HepG2 (cell line): Measurements from ENCODE around the gene COPS3. TPM values are rescaled to one million over a fixed set of nuclear protein-coding genes. Genes with fewer than 3 reads are reported as not detected.

ENCODE experiments used
- FOXP1 ChIP-seq, 2 experiments: fragments of 450-650 bp in 1 of 2; IDR thresholded peaks; 2 replicates each; pipeline ENCODE4 v1.6.1; 2017 to 2018; ENCODE audit warnings: antibody characterized with exemption in 1 of 2
- GMEB1 ChIP-seq: sonication (generic); formaldehyde crosslinking; IDR thresholded peaks from 2 replicates; pipeline ENCODE4 v1.5.1; 2020; ENCODE audit warnings: missing genetic modification reagents, mild to moderate bottlenecking, borderline replicate concordance
- MLX ChIP-seq: IDR thresholded peaks from 2 replicates; pipeline ENCODE4 v1.6.1; 2016
- MXD3 ChIP-seq: IDR thresholded peaks from 2 replicates; pipeline ENCODE4 v1.6.1; 2016; ENCODE audit warnings: mild to moderate bottlenecking, missing biosample characterization, missing genetic modification reagents
- ONECUT2 ChIP-seq: sonication (generic); formaldehyde crosslinking; IDR thresholded peaks from 2 replicates; pipeline ENCODE4 v1.4.0; 2020; ENCODE audit warnings: missing genetic modification reagents
- PITX1 ChIP-seq: sonication (generic); formaldehyde crosslinking; IDR thresholded peaks from 2 replicates; pipeline ENCODE4 v1.5.1; 2020; ENCODE audit warnings: mild to moderate bottlenecking, missing genetic modification reagents
- SOX5 ChIP-seq: IDR thresholded peaks from 2 replicates; pipeline ENCODE4 v1.6.1; 2016; ENCODE audit warnings: borderline replicate concordance
- SP140L ChIP-seq: sonication (generic); formaldehyde crosslinking; IDR thresholded peaks from 2 replicates; pipeline ENCODE4 v1.4.0; 2020; ENCODE audit warnings: missing genetic modification reagents, borderline replicate concordance
- STAT5B ChIP-seq: sonication (generic); formaldehyde crosslinking; IDR thresholded peaks from 2 replicates; pipeline ENCODE4 v1.4.0; 2020; ENCODE audit warnings: missing genetic modification reagents
- ZBTB10 ChIP-seq: sonication (generic); formaldehyde crosslinking; IDR thresholded peaks from 2 replicates; pipeline ENCODE4 v1.4.0; 2020; ENCODE audit warnings: missing genetic modification reagents, borderline replicate concordance
- ZFP41 ChIP-seq: sonication (generic); formaldehyde crosslinking; IDR thresholded peaks from 2 replicates; pipeline ENCODE4 v1.4.0; 2020; ENCODE audit warnings: mild to moderate bottlenecking, missing genetic modification reagents, borderline replicate concordance
- ZNF292 ChIP-seq: sonication (generic); formaldehyde crosslinking; IDR thresholded peaks from 2 replicates; pipeline ENCODE4 v1.8.1; 2022; ENCODE audit warnings: mild to moderate bottlenecking, low read depth, missing genetic modification reagents, borderline replicate concordance
- ZNF512 ChIP-seq: sonication (generic); formaldehyde crosslinking; IDR thresholded peaks from 2 replicates; pipeline ENCODE4 v1.4.0; 2020; ENCODE audit warnings: mild to moderate bottlenecking, missing genetic modification reagents
- ZNF709 ChIP-seq: sonication (generic); formaldehyde crosslinking; IDR thresholded peaks from 2 replicates; pipeline ENCODE4 v1.5.0; 2020; ENCODE audit warnings: mild to moderate bottlenecking, missing genetic modification reagents
- ZXDC ChIP-seq: sonication (generic); formaldehyde crosslinking; IDR thresholded peaks from 2 replicates; pipeline ENCODE4 v1.5.0; 2020; ENCODE audit warnings: mild to moderate bottlenecking, missing genetic modification reagents
- polyA plus RNA-seq, 8 experiments: library from polyadenylated mRNA; depleted of rRNA in 3 of 8; stranded (reverse) in 7 of 8; unstranded in 1 of 8; fragments of >200 nt; fragmentation: Illumina TruSeq in 4 of 8; extraction: Trizol in 4 of 8; gene quantifications; 2 replicates each; pipeline versions ENCODE4 v1.2.1 to v1.2.3, GENCODE V29; 2011 to 2016; ENCODE audit warnings: low read depth in 4 of 8, missing spikeins in 1 of 8, mixed read lengths in 1 of 8; ENCODE audit not compliant: insufficient read depth in 1 of 8
- total RNA-seq, 5 experiments: library from RNA; depleted of rRNA; stranded (reverse); fragments of >200 nt; fragmentation: Illumina TruSeq; extraction: Trizol; gene quantifications; 2 replicates each; pipeline ENCODE4 v1.2.3, GENCODE V29; 2016; ENCODE audit warnings: low read depth in 1 of 5

COPS3 gene
- total and polyA plus RNA-seq, 2 of the 13 experiments (the other 11 are each of a cell fraction or from before 2014, with no cell fraction given) = 46.3 to 103 TPM

- 0 out of 2 replicates have a peak, but pooled peaks have one; percentile 8 for TF ChIP-seq ZBTB10
- TF ChIP-seq ZXDC (CRISPR knock-in tag) = peak; percentile 82; the same call in 1 of the 2 replicates
- peak; percentile 57 for TF ChIP-seq PITX1 (CRISPR knock-in tag)
- 0 out of 2 replicates have a peak, but pooled peaks have one; percentile 45 for TF ChIP-seq SOX5 (CRISPR knock-in tag)
- TF ChIP-seq FOXP1 (IDR thresholded peaks at IDR 0.05) = no peak
- TF ChIP-seq FOXP1 (CRISPR knock-in tag; IDR thresholded peaks at IDR 0.05) = no peak
- TF ChIP-seq MXD3 (CRISPR knock-in tag) = peak; percentile 94
- TF ChIP-seq GMEB1 = peak; percentile 95
- peak; percentile 99 for TF ChIP-seq ZNF709
- no peak; the same call in 1 of the 2 replicates for TF ChIP-seq ZFP41 (CRISPR knock-in tag)
- TF ChIP-seq STAT5B (CRISPR knock-in tag) = no peak
- peak; percentile 47; the same call in 1 of the 2 replicates for TF ChIP-seq ZNF292 (CRISPR knock-in tag)
- no peak for TF ChIP-seq ZNF512
- no peak for TF ChIP-seq SP140L (CRISPR knock-in tag)
- peak; percentile 92 for TF ChIP-seq MLX (CRISPR knock-in tag)
- TF ChIP-seq ONECUT2 (CRISPR knock-in tag) = no peak
Observed at GRCh38 chr17:17206124-17206912, 74.7 kb downstream of the COPS3 start, which contains the start of gene PLD6 (continued).
